Hematopoietic multipotent progenitor cell treated with erythropoietin and hydrocortisone succinate and interleukin-3 and kit ligand, for 6 days (in vitro differentiated cells): ENCODE data around the gene RNF213.
"Not testable (repeated sequence)": the region's sequence is repeated elsewhere in the genome, so short reads cannot be mapped to it uniquely, and the experiment has no call there.

ENCODE experiments used
- DNase-seq: peaks from one replicate; pipeline ENCODE4 v3.0.0-alpha.2; 2015

RNF213 gene

DNA sequence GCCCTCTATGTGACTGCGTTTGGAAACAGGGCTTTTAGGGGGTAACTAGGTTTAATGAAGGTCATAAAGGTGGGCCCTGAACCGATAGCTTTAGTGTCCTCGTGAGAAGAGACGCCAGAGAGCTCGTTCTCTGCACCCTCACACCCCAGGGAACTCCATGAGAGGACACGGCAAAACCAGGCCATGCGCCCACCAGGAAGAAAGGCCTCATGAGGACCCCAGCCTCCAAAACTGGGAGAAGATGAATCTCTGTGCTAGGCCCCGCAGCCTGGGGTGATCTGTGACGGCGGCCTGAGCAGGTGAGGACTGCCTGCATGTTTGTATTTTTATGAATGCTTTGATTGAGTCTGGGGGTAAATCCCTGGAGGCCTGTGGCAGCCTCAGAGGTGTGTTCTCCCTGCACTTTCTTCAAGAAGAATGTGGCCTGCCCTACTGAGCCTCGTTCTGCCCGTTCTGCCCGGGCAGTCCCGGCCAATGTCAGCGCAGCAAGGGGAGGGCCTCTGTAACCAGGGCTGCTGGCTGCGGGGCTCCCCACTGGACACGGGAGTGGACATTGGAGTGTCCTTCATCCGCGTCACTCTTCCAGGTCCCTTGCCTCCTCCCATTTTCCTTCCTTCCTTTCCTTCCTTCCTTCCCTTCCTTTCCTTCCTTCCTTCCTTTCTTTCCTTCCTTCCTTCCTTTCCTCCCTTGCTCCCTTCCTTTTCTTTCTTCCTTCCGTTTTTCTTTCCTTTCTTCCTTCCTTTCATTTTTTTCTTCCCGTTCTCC lies 6.8 kb upstream of the RNF213 start:
- no peak for DNase-seq

DNA sequence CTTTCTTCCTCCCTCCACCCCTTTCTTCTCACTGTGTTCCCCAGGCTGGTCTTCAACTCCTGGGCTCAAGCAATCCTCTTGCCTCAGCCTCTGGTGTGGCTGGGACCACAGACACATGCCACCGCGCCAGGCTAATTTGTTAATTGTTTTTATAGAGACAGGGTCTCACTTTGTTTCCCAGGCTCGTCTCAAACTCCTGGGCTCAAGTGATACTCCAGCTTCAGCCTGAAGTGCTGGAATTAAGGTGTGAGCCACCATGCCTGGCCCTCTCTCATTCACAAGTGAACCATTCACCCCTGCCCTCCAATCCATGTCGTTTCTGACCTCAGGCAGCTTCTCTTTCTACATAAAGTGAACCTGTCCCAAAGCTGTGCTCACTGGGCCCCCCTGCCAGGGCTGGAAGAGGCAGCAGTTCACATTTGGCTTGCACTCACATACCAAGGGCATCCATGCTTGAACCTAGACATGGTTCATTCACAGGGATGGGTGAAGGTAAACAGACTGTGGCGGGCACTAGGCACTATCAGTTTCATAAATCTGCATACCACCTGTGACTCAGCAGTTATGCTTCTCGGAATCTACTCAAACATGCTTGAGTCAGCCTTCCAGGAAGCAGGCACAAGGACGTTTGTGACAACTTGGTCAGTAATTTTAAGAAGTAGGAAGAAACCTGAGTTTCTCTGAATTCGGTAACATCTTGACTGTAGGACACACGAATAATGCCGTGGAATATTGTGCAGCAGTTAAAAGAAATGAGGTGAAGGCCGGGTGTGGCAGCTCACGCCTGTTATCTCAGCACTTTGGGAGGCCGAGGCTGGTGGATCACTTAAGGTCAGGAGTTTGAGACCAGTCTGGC lies 6.0 kb upstream of the RNF213 start:
- peak; percentile 96 for DNase-seq

DNA sequence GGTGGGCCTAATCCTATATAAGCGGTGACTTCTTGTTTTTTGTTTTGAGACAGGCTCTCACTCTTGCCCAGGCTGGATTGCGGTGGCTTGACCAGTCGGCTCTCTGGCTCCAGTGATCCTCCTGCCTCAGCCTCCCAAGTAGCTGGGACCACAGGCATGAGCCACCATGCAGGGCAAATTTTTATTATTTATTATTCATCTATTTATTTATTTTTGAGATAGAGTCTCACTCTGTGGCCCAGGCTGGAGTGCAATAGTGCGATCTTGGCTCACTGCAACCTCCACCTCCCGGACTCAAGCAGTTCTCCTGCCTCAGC lies 4.7 kb upstream of the RNF213 start:
- no peak for DNase-seq

DNA sequence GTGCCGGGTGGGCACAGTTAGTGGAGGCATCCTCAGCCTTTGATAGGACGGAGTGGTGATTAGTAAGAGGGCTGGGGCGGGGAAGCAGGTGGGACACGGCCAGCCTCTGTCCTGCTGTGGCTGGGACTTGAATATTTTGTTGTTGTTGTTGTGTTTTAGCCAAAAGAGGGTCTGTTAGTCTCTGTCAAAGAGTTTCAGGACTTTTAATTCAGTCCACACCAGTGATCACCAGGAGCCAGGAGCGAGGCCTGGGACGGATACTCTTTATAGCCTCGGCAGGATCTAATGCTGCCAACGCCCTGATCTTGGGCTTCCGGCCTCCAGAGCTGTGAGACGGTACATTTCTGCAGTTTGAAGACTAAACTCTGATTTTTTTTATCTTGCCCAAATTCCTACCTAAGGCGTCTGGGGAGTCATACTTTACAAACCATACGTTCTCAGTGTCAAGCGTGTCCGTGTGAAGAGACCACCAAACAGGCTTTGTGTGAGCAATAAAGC lies 2.9 kb upstream of the RNF213 start:
- DNase-seq = no peak

DNA sequence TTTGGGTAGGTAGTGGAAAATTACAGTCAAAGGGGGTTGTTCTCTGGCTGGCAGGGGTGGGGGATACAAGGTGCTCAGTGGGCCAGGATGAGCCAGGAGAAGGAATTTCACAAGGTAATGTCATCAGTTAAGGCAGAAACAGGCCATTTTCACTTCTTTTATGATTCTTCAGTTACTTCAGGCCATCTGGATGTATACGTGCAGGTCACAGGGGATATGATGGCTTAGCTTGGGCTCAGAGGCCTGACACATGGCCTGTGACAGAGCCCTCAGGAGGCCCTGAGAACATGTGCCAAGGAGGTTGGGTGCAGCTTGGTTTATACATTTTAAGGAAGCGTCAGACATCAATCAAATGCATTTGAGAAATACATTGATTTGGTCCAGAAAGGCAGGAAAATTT lies 2.4 kb upstream of the RNF213 start:
- not testable (repeated sequence) for DNase-seq

DNA sequence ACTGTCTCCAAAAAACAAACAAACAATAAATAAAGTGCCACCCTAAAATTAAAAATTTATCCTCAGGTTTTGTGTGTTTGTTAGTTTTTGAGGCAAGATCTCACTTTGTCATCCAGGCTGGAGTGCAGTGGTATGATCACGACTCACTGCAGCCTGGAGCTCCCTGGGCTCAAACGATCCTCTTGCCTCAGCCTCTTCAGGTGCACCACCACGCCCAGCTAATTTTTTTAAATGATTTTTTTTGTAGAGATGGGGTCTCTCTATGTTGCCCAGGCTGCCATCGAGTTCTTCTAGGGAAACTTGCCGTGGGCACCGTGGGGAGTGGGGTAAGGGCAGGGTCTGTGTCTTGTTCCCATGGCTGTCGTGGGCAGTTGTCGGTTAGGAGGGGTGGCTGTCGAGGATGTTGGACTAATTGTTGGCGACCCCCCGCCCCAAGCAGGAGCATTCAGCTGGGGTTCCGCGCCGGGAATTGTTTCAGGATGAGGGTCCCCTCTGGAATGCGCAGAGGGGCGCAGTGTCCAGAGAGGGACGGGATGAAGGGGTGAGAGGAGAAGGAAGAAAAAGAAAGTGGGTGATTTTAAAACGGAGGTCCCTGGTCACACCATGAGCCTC lies 1.1 kb upstream of the RNF213 start:
- no peak for DNase-seq

DNA sequence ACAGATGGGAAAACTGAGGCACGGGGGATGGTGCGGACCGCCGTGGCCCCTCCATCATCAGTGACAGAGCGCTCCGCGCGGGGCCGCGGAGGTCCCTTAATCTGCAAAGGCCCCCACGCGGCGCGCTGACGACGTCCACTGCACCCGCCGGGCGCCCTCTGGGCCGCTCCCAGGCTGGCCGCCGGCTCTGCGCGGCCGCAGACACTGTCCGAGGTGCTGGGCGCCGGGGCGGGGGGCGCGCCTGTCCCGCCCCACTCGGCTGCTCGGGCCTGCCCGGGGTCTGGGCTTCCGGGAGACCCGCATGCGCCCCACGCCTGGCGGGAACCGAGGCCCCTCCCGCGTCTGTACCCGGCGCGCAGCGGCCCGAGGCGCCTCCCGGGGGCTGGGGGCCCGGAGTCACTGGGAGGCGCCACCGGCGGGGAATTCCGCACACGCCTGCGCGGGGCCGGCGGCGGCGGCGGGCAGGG lies 550 bp upstream of the RNF213 start:
- DNase-seq = peak; percentile 63

DNA sequence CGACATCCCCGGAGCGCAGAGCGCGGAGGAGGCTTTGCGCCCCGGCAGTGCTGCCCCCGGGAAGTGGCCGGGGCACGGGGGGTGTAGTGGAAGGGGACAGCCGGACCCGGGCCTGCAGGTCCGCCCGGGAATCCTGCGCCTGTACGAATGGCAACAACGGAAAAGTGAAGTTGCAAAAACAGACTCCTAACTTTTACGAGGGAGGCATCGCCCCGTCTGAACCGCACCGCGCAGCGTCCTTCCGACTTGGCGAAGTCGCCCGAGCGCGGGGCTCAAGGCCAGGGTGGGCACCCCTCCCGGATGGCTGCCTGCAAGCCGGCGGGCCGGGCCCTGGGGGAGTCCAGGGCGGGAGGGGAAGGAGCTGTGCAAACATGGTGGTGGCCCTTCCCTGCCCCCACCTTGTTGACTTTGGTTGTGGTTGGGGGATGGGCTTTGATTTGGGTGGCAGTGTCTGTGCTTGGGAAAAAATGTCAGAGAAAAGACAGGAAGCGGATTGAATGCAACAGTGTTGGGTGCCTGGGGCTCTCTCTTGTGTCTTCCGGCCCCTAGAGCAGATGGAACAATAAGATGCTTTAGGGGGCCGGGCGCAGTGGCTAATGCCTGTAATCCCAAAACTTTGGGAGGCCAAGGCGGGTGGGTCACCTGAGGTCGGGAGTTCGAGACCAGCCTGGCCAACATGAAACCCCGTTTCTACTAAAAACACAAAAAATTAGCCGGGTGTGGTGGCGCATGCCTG lies 675 bp downstream of the RNF213 start:
- peak; percentile 64 for DNase-seq

DNA sequence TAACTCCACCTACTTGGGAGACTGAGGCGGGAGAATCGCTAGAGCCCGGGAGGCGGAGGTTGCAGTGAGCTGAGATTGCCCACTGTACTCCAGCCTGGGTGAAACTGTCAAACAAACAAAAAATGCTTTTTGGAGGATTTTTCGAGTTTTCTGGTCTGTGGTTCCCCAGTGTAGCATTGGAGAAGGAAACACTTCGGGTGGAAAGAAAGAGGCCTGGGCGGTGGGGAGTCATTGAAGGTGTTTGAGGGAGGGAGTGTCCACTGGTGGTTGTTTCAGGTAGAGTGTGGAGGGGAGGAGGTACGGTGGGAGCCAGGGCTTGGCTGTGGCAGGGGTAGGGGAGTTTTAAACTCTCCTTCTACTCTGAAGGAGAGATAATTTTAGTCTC lies 1.2 kb downstream of the RNF213 start:
- DNase-seq = no peak

DNA sequence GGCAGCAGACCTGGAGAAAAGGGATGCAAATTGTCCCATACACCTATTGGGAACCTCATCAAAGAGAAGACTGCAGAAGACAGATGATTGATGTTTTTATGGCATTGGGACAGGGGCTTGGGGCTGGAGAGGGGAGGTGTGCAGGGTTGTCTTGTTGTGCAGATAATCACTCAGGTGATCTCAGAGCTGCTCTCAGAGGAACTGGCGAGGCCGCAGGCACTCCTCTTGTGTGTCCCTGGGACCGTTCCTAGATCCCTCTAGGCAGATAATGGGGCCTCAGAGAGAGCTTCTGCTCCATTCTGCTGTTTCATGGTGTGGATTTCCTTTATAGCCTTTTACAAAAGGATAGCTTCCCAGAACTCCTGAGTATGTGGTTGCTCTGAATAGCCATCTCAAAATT lies 1.6 kb downstream of the RNF213 start:
- no peak for DNase-seq

DNA sequence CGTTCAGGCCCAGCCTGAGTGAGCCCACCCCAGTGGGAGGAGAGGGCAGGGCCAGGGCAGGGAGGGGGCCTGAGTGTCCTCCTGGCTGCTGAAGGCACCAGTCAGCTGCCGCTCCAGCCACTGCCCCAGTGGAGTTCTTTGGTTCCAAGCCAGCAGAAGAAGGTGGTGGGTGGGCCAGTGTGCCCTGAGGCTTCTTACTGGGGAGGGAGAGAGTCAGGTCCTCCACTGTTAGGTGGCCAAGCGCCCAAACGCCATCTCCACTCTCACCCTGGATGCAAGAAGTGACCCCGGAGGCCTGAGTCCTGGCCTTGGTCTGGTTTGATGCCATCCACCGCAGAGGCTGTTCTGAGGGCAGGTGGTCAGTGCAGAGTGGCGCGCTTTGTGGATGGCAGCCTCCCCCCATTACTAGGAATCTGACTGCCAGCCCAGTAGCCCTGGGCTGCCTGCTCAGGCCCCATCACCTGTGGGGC lies 2.2 kb downstream of the RNF213 start:
- no peak for DNase-seq

DNA sequence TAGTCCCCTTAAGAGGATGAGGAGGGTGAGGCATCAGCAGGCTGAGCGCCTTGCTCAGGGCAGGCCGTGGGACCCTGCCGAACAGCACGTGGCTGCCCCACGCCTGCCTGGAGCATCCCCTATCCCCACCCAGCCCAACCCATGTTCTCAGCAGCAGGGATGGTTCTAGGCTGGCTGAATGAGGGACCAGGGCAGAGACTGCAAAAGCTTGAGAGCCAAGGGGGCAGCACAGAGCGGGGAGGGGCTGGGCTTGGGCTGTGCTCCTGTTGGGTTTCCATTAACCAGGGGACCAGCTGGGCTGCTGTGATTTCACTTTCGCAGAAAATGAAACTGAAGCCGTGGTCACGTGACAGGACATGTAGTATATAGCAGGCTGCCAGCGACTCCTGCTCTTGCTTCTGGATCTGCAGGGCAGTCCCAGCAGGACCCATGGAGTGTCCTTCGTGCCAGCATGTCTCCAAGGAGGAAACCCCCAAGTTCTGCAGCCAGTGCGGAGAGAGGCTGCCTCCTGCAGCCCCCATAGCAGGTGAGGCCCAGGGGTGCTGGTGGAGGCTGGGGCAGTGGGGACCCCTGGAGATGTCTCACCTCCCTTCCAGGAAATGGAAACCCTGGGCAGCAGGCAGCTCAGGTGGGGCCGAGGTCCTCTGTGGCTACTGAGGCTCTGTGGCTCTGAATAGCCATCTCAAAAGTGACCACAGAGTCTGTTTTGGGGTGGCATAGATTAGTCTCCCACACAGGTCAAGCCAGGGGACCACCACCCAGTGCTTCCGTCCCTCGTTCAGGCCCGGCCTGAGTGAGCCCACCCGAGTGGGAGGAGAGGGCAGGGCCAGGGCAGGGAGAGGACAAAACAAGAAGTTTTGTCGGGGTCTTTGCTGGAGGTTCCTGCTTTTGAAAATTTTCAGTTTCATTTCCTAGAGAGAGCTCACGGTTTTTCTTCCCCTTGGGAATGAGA lies 2.9 kb downstream of the RNF213 start:
- peak; percentile 90 for DNase-seq

DNA sequence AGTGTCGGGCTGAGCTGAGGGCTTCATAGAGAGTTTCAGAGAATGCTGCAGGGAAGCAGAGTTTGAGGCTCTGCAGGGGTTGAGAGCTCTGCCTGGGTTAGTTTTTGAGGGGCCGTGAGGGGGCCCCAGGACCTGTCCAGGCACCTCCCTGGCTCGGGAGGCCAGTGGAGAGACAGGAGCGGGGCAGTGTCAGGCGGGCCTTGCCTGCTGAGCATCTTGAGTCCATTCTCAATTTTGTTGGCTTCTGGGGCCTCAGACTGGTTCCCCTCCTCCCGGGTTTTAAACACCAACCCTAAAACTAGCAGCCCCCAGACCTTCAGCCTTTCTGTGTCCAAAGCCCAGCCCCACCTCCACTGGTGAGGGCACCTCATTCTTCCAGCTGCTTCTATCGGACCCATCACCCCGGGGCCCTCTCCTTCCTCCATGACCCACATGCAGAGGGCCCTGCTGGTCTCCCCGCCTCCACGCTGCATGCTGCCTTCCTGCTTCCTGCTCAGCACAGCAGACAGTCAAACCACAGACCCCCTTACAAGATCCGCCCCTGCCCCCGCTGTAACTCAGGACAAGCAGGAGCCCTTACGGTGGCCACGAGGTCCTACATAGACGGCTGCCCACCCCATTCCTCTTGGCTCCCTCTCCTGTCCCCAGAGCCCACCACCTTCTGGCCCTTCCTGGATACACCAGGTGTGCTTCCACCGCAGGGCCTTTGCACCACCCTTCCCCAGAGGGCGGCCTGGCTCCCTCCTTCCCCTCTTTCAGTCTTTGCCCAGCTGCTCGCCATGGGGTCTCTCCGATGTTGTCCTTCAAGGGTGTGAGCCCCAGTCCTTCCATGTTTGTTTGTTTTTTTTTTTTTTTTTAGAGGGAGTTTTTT lies 3.8 kb downstream of the RNF213 start:
- peak; percentile 45 for DNase-seq

DNA sequence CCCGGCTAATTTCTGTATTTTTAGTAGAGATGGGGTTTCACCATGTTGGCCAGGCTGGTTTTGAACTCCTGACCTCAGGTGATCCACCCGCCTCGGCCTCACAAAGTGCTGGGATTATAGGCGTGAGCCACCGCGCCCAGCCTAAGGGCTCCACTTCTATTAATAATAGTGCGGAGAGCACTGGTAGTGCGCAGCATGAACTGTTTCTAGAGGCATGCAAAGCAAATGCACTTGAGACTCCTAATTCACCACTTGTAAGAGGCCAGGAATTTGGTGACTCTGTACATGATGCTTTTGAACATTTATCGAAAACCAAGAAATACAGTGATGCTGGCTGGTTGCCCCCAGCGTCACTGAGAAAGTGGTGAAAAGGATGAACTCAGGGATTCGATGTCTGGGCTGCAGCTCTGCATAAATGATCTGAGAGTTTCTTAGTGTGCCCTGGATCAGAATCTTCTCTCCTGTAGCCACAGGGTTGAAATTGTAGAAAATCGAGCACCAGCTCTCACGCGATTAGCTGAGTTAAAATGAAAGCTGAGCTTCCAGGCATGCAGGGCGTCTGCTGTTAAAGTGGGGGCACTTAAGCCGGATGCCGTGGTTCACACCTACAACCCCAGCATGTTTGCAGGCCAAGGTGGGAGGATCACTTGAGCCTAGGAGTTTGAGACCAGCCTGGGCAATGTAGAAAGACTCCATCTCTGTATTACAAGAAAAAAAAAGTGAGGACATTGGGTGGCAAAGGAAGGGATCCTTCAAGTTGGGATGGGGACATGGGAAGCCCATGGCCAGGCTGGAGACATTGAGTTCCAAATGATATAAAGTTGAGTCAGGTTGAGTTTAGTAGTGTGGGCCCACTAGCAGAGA lies 4.8 kb downstream of the RNF213 start:
- DNase-seq = no peak

DNA sequence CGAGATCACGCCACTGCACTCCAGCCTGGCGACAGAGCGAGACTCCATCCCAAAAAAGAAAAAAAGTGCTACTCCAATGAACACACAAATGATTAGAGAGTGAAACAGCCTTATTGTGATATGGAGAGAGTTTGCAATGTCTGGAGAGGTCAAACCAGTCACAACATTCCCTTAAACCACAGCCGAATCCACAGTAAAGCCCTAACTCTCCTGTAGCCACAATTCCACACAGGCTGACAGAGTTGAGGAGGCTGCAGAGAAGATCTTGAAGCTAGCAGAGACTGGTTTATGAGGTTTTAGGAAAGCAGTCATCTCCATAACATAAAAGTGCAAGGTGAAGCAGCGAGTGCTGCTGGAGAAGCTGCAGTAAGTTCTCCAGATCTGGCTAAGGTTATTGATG lies 6.7 kb downstream of the RNF213 start:
- no peak for DNase-seq

DNA sequence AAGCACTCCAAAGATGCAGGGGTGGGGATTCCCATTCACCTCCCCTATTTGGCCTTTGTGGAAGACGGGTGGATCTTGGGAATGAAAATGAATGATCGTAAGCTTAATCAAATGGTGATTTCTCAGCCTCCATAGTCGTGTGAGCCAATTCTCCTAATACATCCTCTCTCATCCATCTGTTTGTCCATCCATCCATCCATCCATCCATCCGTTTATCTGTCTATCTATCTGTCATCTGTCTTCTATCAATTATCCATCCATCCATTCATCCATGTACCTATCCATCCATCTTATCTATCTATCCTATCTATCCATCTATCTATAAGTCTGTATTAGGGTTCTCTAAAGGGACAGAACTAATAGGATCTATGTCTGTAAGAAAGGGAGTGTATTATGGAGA lies 7.8 kb downstream of the RNF213 start:
- no peak for DNase-seq

DNA sequence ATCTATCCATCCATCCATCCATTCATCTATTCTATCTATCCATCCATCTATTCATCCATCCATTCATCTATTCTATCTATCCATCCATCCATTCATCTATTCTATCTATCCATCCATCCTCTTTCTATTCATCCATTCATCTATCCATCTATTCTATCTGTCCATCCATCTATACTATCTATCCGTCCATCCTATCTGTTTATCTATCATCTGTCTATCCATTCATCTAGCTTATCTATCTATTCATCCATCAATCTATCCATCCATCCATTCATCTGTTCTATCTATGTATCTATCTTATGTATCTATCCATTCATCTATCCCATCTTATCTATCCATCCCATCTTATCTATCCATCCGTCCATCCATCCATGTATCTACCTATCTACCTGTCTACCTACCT lies 8.8 kb downstream of the RNF213 start:
- DNase-seq = no peak

DNA sequence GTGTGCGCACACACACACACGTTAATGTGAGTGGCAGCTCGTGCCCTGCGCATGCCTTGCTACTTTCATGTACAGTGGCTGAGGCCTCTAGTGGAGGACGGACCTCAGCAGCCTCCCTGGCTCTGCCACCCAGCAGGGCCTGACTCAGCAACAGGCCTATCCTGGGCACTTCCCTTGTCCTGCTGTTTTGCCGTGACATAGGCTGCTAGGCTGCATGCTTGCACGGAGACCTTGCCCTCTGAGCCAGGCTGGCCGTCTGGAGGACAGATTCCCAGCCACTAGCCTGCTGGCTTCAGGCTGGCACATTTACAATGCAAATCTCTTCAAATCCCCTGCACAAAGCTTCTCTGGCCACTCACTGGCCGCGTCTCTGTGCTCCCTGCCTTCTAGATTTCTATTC lies 9.5 kb downstream of the RNF213 start:
- no peak for DNase-seq

DNA sequence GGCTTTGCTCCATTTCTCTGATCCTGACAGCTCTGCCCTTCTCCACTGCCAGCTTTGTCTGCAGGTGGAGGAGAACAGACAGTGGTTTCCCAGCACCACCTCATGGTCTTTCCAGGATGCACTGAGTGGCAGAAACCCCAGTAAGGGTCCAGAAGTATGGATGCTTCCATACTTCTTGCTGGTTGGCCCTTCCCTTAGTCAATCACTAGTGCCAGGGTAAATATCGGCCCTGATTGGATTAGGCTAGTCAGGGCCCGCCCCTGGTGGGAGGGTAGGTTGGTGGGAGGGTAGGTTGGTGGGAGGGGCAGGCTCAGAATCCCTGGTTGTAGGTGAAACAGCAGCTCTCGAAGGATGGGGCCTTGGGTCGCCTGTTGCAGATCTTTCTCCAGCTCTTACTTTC lies 10.2 kb downstream of the RNF213 start:
- DNase-seq = peak; percentile 66

DNA sequence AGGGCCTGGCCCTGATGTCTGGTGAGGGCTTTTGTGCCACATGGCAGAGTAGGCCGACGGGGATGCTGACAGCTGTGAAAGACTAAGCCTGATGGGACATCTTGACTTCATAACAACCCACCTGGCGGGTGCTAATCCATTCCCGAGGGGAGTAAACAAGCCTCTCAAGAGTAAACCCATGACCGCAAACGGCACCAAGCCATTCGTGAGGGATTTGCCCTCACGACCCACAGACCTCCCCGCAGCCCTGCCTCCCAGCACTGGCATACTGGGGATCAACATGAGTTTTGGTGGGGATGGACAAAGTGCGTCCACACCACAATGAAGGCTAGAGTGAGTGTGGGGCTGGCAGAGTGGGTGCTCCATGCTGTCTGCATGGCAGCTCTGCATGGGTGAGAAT lies 11.7 kb downstream of the RNF213 start:
- no peak for DNase-seq
